Activated CD4-positive, alpha-beta T cell treated with anti-CD3 and anti-CD28 coated beads for 24 hours (primary cell): ENCODE results near the gene APBA1.
"Not testable (repeated sequence)": the region's sequence is repeated elsewhere in the genome, so short reads cannot be mapped to it uniquely, and the experiment has no call there.

ENCODE experiments used
- DNase-seq, 2 donors: peaks; one replicate each; pipeline ENCODE4 v3.0.0-alpha.2; 2020; ENCODE audit warnings: low read depth in 2 of 2

APBA1 gene

DNA sequence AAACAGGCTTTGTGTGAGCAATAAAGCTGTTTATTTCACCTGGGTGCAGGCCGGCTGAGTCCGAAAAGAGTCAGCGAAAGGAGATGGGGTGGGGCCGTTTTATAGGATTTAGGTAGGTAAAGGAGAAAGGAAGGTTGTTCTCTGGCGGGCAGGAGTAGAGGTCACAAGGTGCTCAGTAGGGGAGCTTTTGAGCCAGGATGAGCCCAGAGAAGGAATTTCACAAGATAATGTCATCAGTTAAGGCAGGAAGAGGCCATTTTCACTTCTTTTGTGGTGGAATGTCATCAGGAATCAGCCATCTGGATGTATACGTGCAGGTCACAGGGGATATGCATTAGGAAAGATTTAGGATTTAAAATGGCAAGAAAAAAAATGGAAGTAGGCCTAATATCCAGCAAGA is 262.2 kb downstream of the APBA1 start:
- DNase-seq: not testable (repeated sequence)

GRCh38 chr9:69400470-69400869 is 271.7 kb downstream of the APBA1 start:
- DNase-seq: no peak

GRCh38 chr9:69397384-69398214 is 274.6 kb downstream of the APBA1 start:
- DNase-seq: no peak

GRCh38 chr9:69396759-69397158 is 275.4 kb downstream of the APBA1 start:
- no peak for DNase-seq

GRCh38 chr9:69395718-69396117 is 276.5 kb downstream of the APBA1 start:
- no peak for DNase-seq

GRCh38 chr9:69393425-69393824 is 278.7 kb downstream of the APBA1 start:
- no peak for DNase-seq

DNA sequence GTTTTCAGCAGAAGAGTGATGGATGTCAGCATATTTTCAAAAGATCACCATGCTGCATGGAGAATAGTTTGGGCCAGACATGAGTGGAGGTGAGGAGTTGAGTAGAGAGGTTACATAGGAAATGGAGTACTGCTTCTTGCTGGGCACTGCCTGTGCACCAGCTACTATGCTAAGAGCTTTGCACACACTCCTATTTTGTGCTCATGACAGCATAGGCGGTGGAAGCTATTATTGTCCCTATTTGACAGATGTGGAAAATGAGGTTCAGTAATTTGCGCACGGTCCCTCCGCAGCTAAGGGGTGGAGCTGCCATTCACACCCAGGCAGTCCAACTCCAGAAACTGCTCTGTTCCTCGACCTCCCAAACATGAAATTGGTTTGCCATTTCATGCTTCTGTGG is 279.3 kb downstream of the APBA1 start:
- DNase-seq: no peak

DNA sequence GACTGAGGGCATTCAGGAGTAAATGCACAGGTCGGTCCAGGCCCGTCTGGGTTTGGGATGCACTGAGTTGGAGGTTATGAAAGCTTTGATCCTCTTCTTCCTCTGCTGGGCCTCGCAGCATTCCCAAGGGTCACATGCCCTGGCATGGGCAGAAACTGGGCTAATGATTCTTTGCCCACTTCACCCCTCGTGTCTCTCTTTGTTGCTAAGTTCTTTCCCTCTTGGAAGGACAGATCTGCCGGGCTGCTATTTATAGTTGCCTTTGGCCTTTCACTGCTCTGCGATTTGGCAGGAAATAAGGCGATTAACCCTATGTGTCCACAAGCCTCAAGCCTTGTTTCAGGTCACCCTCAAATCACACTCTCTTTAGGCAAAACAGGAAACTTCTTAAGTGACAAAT is 280.2 kb downstream of the APBA1 start:
- no peak for DNase-seq

GRCh38 chr9:69391487-69391886 is 280.7 kb downstream of the APBA1 start:
- no peak for DNase-seq

- DNase-seq: no peak
Observed at GRCh38 chr9:69389437-69389995, 282.7 kb downstream of the APBA1 start.

DNA sequence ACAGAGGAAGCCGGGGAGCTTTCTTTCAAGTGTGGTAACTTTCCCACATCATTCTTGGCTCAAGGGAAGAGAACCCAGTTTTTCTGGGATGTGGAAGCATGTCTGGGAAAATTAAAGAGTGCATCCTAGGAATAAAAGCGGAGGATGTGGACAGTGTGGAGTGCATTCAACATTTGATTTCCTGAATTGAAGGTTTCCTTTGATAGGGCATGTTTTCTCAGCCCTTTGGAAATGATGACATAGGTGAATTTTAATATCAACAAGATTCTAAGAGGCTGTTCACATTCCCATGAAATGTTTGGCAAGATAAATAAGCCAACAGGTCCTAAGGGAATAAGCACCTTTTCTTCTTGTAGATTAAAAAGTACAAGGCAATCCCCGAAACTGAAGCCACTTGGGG is 283.6 kb downstream of the APBA1 start:
- no peak for DNase-seq

GRCh38 chr9:69386651-69387050 is 285.5 kb downstream of the APBA1 start:
- DNase-seq: no peak

DNA sequence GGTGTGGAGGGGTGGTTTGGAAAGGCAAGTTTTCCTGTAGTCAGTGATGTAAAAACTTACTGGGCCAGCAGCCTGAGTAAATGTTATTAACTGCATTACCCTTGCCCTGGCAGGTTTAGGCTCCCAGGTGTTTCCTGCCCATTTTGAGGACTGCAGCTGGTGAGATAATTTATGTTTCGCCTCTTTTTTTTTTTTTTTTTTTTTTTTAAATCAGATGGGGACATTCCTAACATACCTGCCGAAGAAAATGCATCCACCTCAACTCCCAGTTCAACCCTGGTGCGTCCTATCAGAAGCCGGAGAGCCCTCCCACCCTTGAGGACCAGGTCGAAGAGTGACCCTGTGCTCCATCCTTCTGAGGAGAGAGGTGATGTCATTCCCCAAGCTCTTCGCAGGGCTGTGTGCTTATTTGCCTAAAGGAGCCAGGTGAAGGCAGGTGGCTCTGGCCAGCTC is 286.6 kb downstream of the APBA1 start:
- DNase-seq: no peak

DNA sequence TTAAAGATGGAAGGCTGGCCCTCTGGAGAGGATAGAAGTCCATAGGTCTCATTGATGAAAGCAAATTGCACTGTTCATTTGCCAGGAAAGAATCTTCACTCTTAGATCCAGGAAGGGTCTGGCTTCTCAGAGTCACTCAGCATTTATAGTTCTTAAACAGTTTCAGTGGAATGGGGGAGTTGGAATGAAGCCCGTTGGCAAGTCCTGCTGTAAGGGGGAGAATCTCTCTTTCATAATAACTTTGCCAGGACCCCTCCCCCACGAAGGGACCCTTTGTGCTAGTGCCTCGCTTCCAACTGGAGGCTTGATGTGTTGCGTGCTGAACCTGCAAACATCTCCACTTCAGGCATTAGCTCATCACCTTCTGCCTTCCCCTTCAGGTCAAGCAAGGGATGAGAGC is 290.0 kb downstream of the APBA1 start:
- DNase-seq: no peak

DNA sequence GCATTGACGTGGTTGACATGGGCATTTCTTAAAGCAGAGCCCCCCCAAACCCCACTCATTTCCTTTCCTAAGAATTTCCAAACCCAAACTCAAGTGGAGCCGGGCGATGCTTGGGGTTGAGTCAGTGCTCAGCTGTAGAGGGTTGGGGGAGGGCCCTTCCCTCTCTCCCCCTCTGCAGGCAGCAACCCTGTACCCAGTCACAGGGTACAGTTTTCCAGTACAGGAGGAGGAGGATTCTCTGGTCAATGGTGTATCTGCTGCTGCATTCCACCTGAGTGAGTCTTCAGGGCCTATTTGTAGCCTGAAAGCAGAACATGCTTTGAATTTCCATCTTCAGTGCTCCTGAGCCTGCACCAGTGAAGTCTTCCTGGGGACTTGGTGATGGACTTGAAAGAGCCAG is 291.4 kb downstream of the APBA1 start:
- DNase-seq: no peak

GRCh38 chr9:69380301-69380700 is 291.9 kb downstream of the APBA1 start:
- no peak for DNase-seq

GRCh38 chr9:69379270-69379982 is 292.7 kb downstream of the APBA1 start:
- no peak for DNase-seq

DNA sequence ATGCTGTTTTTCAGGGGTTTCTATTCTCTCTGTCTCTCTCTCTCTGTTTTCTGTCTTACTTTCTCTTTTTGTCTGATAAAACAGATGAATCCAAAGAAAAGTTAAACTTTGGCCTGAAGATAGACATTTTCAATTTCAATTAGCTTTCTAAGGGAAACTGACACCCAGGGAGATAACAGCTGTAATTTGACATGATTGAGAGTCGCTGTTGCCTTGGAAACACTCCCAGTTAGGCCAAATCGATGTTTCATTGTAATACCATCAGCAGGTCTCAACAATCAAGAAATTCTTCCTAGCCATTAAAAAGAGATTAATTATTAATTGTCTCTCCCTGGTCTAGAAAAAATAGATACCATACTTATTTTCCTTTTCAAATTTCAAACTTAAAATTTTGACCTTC is 294.2 kb downstream of the APBA1 start:
- no peak for DNase-seq
